Uterus (tissue), 4 donors: ENCODE data around the gene MAP1LC3A. TPM values are rescaled to one million over a fixed set of nuclear protein-coding genes. Genes with fewer than 3 reads are reported as not detected.

Experiments
- DNase-seq, 2 donors: peaks; one replicate each; pipeline ENCODE4 v3.0.0-alpha.2; 2019 to 2020
- H3K27ac ChIP-seq, 2 donors: fragments of 200-600 bp; sonication (generic); 1 replicate in 1 of 2; 2 replicates in 1 of 2; pipeline ENCODE4 v1.5.1; 2016 to 2018
- H3K27me3 ChIP-seq, 2 donors: fragments of 200-600 bp; sonication (generic); one replicate each; pipeline ENCODE4 v1.5.1; 2018 to 2019; ENCODE audit warnings: control low read depth in 1 of 2
- H3K36me3 ChIP-seq, 2 donors: fragments of 200-600 bp; sonication (generic); one replicate each; pipeline ENCODE4 v1.5.1; 2019; ENCODE audit warnings: control low read depth in 1 of 2
- H3K4me1 ChIP-seq, 2 donors: fragments of 200-600 bp; sonication (generic); one replicate each; pipeline ENCODE4 v1.5.1; 2018 to 2019; ENCODE audit warnings: control low read depth in 1 of 2
- H3K4me3 ChIP-seq, 2 donors: fragments of 200-600 bp; sonication (generic); 1 replicate in 1 of 2; 2 replicates in 1 of 2; pipeline ENCODE4 v1.5.1; 2018 to 2019; ENCODE audit warnings: mild to moderate bottlenecking in 1 of 2
- H3K9me3 ChIP-seq, 2 donors: fragments of 200-600 bp; sonication (generic); one replicate each; pipeline ENCODE4 v1.5.1; 2019; ENCODE audit warnings: control low read depth in 1 of 2
- POLR2A ChIP-seq, 2 donors: fragments of 450-650 bp; IDR thresholded peaks; one replicate each; pipeline ENCODE4 v1.6.1; 2016; ENCODE audit warnings: antibody characterized with exemption in 2 of 2, mild to moderate bottlenecking in 1 of 2, moderate library complexity in 1 of 2
- intact Hi-C: fragments of 100-400 bp; cut with DNase I; formaldehyde crosslinking; loops from one replicate; pipeline ENCODE4 v1.15.1; 2023; ENCODE audit warnings: low total_unique reads
- total RNA-seq, 4 donors: library from RNA; depleted of rRNA in 3 of 4; stranded (reverse); fragments of >200 nt in 3 of 4; gene quantifications; one replicate each; pipeline versions ENCODE4 v1.1.0 to v1.2.4, GENCODE V29; 2014 to 2023
- TF ChIP-seq, protein P1 (sequence below), 4 experiments: fragments of 200-600 bp in 2 of 4; fragments of 450-650 bp in 2 of 4; sonication (generic) in 2 of 4; IDR thresholded peaks; one replicate each; pipeline ENCODE4 v1.5.1; 2016 to 2019; ENCODE audit warnings: antibody characterized with exemption in 4 of 4, mild to moderate bottlenecking in 2 of 4, moderate library complexity in 1 of 4
- donor health status: DM: yes; HTN: yes; CAD: no.

MAP1LC3A gene
- total RNA-seq, 4 donors from 2014 or later: 6.7 to 57.1 (median 20.0) TPM

- intact Hi-C loops: no loop called here
These were observed 25.8 kb upstream of the MAP1LC3A start for GRCh38 chr20:34532756-34533155.

GRCh38 chr20:34534391-34535165 lies 23.9 kb upstream of the MAP1LC3A start:
- intact Hi-C loops: no loop called here
- no peaks in the 10 kb centered on the region for H3K36me3 ChIP-seq

More at GRCh38 chr20:34532756-34533155, 25.8 kb upstream of the MAP1LC3A start:
- Histone ChIP-seq H3K27ac (no peak overlapping the region), H3K4me3 (no peak overlapping the region), H3K4me1 (no peaks in the 10 kb centered on the region), H3K27me3 (no peaks in the 10 kb centered on the region), H3K36me3 (no peaks in the 10 kb centered on the region), H3K9me3 (no peaks in the 10 kb centered on the region)
- DNase-seq: no peak
- no peak for TF ChIP-seq POLR2A (IDR thresholded peaks at IDR 0.05)
- TF ChIP-seq, protein P1, sequence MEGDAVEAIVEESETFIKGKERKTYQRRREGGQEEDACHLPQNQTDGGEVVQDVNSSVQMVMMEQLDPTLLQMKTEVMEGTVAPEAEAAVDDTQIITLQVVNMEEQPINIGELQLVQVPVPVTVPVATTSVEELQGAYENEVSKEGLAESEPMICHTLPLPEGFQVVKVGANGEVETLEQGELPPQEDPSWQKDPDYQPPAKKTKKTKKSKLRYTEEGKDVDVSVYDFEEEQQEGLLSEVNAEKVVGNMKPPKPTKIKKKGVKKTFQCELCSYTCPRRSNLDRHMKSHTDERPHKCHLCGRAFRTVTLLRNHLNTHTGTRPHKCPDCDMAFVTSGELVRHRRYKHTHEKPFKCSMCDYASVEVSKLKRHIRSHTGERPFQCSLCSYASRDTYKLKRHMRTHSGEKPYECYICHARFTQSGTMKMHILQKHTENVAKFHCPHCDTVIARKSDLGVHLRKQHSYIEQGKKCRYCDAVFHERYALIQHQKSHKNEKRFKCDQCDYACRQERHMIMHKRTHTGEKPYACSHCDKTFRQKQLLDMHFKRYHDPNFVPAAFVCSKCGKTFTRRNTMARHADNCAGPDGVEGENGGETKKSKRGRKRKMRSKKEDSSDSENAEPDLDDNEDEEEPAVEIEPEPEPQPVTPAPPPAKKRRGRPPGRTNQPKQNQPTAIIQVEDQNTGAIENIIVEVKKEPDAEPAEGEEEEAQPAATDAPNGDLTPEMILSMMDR (IDR thresholded peaks at IDR 0.05): no peak

DNA sequence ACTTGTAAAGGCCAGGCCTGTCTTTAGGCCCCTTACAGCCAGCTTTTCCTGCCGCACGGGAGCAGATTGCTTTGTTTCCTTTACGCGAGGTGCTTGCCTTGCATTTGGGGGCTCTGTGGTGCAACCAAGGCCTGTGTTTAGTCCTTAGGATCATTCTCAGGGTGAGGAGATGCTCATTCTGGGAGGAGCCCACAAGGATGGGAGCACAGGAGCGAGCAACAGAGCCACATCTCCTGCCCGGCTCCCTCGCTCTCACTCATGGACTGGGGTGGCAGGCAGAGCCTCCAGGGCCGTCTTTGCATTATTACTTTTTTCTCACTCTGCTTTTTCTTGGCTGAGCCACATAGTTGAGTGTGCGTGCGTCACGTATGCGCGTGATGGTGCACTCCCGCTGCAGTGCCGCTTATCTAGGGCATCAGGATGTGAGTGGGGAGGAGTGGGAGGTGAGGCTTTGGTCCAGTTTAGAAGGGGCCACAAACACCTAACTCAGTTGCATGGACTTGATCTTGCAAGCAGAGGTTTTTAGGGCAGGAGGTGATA lies 23.1 kb upstream of the MAP1LC3A start:
- H3K36me3 ChIP-seq: no peaks in the 10 kb centered on the region
- no peak for DNase-seq
- no peak for TF ChIP-seq POLR2A (IDR thresholded peaks at IDR 0.05)
- TF ChIP-seq, protein P1 (IDR thresholded peaks at IDR 0.05): no peak
- H3K27me3 ChIP-seq: no peaks in the 10 kb centered on the region
- no peak overlapping the region for H3K4me3 ChIP-seq
- no peaks in the 10 kb centered on the region for H3K4me1 ChIP-seq
- intact Hi-C loops: no loop called here
- H3K9me3 ChIP-seq: no peaks in the 10 kb centered on the region
- no peak overlapping the region for H3K27ac ChIP-seq

More at GRCh38 chr20:34534391-34535165, 23.9 kb upstream of the MAP1LC3A start:
- TF ChIP-seq, protein P1 (IDR thresholded peaks at IDR 0.05): no peak
- no peak for DNase-seq
- H3K4me1 ChIP-seq: no peaks in the 10 kb centered on the region
- no peak overlapping the region for H3K4me3 ChIP-seq
- H3K27me3 ChIP-seq: no peaks in the 10 kb centered on the region
- no peak overlapping the region for H3K27ac ChIP-seq
- no peaks in the 10 kb centered on the region for H3K9me3 ChIP-seq

- no peak overlapping the region for H3K4me3 ChIP-seq
- no peak overlapping the region for H3K27ac ChIP-seq
- no peaks in the 10 kb centered on the region for H3K27me3 ChIP-seq
- no peak for TF ChIP-seq POLR2A (IDR thresholded peaks at IDR 0.05)
- TF ChIP-seq, protein P1 (IDR thresholded peaks at IDR 0.05): no peak
- intact Hi-C loops: no loop called here
- H3K9me3 ChIP-seq: no peaks in the 10 kb centered on the region
- no peaks in the 10 kb centered on the region for H3K4me1 ChIP-seq
- no peak for DNase-seq
- H3K36me3 ChIP-seq: no peaks in the 10 kb centered on the region
These were observed 22.7 kb upstream of the MAP1LC3A start for GRCh38 chr20:34535857-34536256.

DNA sequence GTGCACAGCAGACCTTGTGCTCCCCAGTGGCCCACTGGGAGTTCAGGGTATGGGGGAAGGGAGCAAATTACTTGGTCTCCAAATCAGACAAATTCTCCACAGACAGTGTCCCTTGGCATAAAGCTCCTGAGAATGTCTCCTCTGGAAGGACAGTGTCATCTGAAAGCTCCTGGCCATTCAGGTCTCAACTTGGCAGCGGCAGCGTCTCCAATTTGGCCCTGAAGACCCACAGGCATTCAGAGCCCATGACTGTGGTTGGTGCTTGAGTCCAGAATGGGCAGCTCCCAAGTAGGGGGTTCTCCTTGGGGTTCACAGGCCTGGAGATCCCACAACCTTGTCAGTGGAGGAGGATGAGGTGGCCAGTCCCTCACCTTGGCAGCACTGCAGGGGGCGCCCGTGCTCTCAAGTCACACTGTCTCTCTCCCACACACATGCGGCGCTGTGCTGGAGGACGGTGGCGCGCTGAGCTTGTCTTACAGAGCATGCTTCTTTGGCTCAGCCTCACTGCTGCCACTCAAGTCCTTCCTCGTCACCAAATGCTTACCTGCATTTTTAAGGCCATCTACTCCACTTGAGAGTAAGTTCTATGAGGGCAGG lies 21.6 kb upstream of the MAP1LC3A start:
- intact Hi-C loops: no loop called here

More for the DNA sequence above, 21.6 kb upstream of the MAP1LC3A start:
- Histone ChIP-seq H3K27me3 (no peaks in the 10 kb centered on the region), H3K27ac (no peak overlapping the region), H3K36me3 (no peaks in the 10 kb centered on the region), H3K9me3 (no peaks in the 10 kb centered on the region), H3K4me3 (no peak overlapping the region), H3K4me1 (no peaks in the 10 kb centered on the region)
- TF ChIP-seq, protein P1 (IDR thresholded peaks at IDR 0.05): peak in 2 of 4 experiments; percentile 18 to 28
- TF ChIP-seq POLR2A (IDR thresholded peaks at IDR 0.05): no peak
- DNase-seq: peak in 1 of 2 donors; percentile 30
